GM19099 (cell line): ENCODE measurements around the gene PODXL2.

Experiments used
- POLR2A ChIP-seq: IDR thresholded peaks from 3 replicates; pipeline ENCODE4 v1.6.1; 2011; ENCODE audit warnings: low read depth; ENCODE audit not compliant: insufficient read length; ENCODE audit errors: extremely low read depth

Gene PODXL2

DNA sequence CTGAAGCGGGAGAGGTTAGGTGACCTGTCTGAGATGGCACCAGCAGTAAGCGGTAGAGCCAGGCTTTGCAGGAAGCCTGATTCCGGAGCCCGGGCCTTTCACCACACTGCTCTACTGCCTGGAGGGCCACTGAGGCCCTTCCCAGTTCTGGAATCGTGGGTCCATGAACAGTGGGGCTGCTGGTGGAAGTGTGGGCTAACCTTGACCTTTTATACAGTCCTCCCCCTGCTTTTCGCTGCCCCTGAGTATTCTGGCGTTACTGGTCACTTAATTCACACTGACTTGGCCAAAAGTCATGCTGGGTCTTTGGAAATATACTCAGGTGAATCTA, 41.2 kb downstream of the PODXL2 start:
- TF ChIP-seq POLR2A, result no peak

DNA sequence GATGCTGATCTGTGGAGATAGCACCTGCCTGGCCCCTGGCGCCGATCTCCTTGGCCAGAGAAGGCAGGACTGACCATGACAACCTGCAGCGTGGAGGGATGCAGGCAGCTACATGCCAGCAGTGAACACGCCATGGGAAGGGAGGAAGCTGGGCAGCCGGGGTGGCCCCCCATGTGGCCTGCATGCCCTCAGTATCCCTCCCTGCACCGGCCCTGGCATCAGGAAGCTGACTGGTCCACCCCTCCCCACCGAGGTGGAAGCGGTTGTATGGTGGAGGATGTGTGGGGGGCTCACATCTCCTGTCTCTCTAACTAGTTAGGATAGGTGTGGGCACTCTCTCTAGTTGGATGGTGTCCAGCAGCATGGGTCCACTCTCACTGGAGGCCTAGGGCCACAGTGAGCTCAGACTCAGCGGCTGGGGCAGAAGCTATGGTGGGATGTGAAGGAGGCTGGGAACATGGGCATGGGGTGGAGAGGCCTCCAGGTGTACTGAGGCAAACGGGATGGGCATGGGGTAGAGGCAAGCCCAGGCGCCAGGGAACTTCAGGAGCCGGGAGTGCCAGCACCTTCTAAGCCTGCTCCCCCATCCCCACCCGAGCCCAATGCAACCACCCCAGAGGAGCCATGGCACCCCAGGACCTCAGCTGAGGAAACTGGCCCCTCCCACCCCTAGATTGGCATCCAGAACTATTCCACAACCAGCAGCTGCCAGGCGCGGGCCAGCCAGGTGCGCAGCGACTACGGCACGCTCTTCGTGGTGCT, 42.0 kb downstream of the PODXL2 start:
- no peak for TF ChIP-seq POLR2A

DNA sequence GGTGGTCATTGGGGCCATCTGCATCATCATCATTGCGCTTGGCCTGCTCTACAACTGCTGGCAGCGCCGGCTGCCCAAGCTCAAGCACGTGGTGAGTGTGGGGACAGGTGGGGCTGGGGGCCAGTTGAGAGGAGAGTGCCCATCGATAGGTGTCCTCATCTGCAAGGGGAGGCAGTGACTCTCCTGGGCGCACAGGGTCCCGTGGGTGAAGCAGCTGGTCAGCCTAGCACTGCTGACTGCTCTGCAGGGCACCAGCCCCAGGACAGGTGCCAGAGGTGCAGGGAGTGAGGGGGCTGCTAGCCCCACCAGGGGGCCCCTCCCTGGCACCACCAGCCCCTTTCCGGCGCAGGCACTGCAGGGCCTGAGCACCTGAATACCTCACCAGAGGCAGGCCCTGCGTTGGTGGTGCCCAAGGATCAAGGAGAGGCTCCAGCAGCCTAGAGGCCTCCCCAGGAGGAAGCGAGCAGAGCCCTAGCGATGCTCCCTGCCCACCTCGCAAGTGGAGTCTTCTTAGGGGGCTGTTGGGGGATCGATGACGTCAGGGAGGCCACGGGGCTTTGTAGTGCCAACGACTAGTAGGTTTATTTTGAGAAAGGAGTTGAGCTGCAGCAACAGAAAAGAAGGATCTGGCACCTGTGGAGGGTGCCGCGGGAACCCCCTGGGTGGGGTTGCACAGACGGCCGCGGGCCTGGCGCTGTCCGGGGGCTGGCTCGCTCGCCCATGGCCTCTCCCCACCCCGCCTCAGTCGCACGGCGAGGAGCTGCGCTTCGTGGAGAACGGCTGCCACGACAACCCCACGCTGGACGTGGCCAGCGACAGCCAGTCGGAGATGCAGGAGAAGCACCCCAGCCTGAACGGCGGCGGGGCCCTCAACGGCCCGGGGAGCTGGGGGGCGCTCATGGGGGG, 42.8 kb downstream of the PODXL2 start:
- no peak for TF ChIP-seq POLR2A

DNA sequence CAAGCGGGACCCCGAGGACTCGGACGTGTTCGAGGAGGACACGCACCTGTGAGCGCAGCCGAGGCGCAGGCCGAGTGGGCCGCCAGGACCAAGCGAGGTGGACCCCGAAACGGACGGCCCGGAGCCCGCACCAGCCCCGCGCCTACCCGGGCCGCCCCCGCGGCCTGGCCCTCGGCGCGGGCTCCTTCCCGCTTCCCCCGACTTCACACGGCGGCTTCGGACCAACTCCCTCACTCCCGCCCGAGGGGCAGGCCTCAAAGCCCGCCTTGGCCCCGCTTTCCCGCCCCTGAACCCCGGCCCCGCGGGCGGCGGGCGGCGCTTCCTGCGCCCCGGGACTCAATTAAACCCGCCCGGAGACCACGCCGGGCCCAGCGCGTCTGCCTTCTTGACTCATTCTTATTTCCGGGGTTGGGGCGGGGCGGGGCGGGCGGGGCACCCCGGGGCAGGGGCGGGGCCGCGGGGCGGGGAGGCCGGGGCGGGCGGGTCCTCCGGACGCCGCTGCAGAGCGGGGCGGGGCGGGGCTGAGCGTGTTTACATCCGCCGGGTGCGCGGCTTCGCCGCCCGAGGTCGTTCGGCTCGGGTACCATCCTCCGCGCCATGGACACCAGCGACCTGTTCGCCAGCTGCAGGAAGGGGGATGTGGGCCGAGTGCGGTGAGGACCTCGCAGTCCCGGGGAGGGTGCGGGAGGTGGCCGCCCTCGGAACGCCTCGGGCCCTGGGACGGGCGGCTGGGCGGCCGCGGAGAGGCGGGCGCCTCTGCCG, 43.6 kb downstream of the PODXL2 start, which contains the start of gene ABTB1:
Gene ABTB1 (plus strand): TSS at position 524 of the 762 bp plus-strand sequence. CDS start 74 bp downstream, at position 598.
- peak; percentile 91 for TF ChIP-seq POLR2A

DNA sequence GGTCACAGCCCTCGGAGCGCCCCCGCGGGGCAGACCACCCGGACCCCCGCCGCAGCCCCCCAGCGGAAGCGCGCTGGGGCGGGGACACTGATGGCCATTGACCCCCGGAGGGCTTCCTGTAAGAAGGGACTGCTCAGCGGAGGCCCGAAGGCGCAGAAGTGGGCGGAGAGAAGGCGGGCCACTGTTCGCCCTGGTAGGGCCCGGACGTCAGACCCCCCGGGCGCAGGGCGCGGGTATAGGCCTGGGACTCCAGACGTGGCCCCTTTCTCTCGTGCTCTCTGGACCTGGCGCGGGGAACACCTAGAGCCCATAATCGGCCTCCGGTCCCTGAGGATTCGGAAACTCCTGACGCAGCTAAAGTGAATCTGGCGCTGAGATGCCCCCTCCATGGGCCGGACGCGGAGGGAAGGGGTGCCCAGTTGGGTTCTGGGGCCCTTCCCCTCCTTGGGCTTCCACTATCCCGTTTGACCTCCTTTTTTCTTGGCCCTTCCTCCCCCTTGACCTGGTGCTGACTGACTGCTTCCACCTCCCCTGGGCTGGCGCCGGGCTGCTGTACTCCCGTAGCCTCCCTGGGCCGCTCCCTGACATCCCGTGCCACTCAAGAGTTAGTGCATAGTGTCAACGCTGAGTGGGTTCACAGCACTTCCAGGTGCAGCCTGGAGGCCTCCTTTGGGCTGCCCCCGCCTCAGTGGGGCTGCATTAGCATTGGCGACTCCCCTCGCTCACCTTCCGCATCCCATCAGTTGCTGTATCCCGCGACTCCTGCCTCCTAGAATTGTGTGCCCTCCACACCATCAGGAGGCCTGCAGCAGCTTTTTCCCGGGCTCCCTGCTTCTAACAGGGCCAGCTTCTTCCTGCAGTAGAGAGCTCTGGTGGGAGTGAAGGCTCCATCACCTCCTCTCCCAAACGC, 44.5 kb downstream of the PODXL2 start:
- TF ChIP-seq POLR2A, result no peak

DNA sequence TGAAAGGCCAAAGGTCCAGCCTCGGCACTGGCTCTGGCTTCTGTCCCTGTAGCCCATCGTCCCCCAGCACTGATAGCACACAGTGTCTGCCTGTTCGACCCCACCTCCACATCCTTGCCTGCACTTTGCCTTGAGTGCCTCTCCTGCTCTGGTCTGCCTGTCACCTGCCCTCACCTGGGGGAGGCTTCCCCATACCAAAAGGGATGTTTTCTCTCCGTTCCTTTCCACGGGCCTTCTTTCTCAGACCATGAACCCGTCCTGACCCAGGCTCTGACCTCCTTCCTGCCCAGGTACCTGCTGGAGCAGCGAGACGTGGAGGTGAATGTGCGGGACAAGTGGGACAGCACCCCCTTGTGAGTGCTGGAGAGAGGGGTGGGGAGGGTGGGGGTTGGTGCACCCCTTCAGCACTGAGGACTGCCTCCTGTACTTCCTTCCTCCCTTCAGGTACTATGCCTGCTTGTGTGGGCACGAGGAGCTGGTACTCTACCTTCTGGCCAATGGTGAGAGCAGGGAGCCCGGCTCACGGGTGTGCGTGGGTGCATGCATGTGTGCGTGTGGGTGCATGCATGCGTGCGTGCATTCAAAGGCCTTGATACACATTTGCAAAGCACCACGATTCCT, 45.2 kb downstream of the PODXL2 start:
- no peak for TF ChIP-seq POLR2A

DNA sequence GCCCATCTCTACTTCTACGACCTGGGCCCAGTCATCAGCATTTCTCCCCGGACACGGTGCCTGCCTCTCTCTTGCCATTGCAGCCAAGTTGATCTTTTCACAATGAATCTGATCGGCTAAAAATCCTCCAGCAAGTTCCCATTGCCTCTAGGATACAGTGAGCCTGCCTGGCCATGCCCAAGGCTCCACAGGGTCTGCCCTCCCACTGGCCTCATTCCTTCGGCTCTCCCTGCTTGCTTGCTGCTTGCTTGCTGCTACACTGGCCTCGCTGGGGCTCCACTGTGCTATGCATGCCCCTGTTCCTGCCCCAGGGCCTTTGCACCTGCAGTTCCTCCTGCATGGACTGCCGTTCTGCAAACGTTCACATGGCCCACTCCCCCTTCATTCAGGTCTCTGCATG, 45.8 kb downstream of the PODXL2 start:
- no peak for TF ChIP-seq POLR2A

DNA sequence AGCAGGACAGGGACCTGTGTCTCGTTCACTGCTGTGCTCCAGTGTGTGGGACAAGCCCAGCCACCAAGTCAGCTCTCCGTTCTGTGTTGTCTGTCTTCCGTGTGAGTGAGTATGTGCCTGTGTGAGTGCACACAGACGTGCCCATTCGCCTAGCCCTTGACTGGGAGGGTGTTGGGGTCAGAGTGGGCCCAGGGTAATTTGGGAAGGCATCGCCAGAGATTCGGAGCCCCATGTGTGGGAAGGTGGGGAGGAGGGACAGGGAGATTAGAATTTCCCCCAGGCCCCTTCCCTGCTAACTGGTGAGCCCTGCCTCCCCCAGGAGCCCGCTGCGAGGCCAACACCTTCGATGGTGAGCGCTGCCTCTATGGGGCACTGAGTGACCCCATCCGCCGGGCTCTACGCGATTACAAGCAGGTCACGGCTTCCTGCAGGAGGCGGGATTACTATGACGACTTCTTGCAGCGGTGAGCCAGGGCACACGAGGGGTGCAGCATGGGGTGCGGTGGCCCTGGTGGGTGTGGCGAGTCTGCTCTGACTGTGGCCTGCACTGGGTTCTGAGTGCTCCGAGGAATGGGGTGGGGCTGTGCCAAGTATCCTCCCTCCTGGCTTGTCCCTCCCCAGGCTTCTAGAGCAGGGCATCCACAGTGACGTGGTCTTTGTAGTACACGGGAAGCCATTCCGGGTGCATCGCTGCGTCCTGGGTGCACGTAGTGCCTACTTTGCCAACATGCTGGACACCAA, 46.8 kb downstream of the PODXL2 start:
- no peak for TF ChIP-seq POLR2A

DNA sequence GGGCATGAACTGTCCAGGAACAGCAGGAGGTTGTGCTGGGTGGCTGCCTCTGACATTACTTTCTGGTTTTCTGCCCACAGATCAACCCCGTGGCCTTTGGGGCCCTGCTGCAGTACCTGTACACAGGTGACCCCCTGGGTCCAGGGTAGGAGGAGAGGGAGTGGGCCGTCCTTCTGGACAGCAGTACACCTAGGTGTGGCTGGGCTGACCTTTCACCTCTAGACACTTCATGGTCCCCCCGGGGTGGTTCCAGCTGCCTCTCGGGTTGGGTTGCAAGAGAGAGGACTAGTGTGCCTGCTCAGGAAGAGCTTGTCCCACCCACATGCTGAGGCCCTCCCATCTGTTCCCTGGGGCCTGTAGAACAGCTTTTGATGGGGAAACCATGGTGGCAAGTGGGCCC, 47.5 kb downstream of the PODXL2 start:
- no peak for TF ChIP-seq POLR2A

DNA sequence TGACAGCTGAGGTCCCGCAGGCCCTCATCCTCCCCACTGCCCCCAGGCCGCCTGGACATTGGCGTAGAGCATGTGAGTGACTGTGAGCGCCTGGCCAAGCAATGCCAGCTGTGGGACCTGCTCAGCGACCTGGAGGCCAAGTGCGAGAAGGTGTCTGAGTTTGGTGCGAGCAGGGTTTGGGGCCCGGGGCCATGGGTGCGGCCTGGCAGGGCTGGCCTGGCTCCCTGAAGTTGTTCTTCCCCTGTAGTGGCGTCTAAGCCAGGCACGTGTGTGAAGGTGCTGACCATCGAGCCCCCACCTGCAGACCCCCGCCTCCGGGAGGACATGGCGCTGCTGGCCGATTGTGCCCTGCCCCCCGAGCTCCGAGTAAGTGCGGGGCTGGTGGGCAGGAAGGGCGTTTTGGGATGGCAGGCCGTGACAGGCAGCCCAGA, 48.0 kb downstream of the PODXL2 start:
- no peak for TF ChIP-seq POLR2A

DNA sequence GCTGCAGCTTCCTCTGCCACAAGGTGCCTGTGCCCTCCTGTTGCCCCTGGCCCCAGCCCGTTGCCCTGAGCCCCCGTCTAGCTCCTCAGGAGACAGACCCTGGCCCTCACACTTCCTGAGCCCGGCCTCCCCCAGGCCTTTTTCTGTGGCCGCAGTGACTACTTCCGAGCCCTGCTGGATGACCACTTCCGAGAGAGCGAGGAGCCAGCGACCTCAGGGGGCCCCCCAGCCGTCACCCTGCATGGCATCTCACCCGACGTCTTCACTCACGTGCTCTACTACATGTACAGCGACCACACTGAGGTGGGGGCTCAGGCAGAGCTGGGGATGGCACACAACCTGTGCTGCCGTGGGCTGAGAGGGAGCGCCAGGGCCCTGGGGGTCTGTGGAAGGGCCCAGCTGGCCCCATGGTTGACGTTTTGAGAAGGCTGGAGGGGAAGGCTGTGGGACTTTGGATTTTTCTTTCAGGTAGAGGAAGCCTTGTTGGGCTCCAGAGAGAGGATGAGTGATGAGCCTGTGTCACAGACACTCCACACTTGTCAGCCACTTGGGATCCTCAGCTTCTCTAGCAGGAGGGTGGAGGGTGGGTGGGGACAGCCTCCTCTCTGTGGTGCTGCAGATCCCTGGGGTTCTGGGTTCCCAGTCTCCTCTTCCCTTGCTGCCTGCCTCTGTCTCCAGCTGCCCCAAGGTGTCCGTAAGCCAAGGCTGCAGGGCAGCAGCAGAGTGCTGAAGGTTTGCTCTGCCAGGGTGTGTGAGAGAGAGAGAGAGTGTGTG, 48.7 kb downstream of the PODXL2 start:
- no peak for TF ChIP-seq POLR2A

DNA sequence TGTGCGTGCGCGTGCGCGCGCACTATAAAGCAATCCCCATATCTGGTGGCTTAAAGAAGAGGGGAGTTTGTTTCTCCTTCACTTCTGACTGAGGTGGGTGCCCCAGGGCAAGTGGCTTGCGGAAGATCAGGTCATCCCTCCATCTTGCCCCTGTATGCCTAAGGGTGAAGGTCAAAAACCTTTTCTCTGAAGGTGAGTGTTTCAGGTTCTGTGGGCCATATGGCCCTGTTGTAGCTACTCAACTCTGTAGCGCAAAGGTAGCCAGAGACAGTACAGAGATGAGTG, 49.3 kb downstream of the PODXL2 start:
- no peak for TF ChIP-seq POLR2A
